A375 (cell line): ENCODE results near the gene TOR2A. TPM values are rescaled to one million over a fixed set of nuclear protein-coding genes. Genes with fewer than 3 reads are reported as not detected.

Experiments
- total RNA-seq: library from RNA; depleted of rRNA; stranded (reverse); fragments of >200 nt; shearing (Covaris generic); gene quantifications from 2 replicates; pipeline ENCODE4 v1.2.3, GENCODE V29; 2014; rRNA removed

Gene TOR2A
- 9.2 and 12.1 TPM in 2 replicates for total RNA-seq

GRCh38 chr9:127734747-127735529 lies at the start of gene TOR2A:
Gene TOR2A (minus strand): TSS chr9:127735294. CDS start chr9:127735270, 24 bp downstream.

GRCh38 chr9:127778280-127779135 lies 43.4 kb upstream of the TOR2A start, which contains the start of gene SH2D3C:
Gene SH2D3C (minus strand): TSS chr9:127778666. CDS start chr9:127778627, 39 bp downstream.

DNA sequence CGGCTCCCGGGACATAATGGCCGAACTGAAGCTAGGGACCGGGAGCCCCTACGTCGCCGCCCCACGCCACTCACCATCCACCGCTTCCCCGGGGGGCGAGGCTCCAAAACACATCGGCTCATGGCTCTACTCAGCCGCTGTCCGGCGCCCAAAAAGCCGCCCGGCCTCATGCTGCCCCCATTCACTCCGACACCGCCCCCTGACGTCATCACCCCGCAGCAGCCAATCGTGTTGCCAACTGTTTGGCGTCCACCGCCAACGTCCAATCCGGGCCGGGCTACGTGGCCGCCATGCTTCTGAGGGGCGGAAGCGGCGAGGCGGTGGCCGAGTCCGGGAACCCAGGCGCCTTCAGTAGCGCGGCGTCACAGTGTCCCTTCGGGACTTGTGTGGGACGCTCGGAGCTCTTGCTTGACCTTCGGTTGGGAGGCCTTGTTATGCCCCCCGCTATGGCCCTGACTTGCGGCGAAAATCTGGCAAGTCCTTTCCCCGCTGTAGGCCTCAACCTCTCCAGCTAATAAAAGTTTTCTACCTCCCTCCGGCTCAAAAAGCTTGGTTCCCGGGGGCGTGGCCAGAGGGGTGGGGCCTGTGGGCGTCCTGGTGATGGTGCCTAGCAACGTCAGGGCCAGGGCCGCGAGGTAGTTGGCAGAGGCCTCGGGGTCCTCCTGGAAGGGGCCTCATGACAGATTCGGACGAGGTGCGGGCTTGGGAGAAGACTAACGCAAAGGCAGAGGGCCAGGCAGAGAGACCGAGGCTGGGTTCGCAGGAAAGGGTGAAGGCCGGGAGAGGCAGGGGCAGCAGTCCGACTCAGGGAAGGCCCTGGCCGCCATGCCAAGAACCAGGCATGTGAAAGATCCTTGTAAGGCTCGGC lies 19.4 kb downstream of the TOR2A start, which contains the start of the genes PTRH1 and TTC16:
TSS of gene PTRH1 (minus strand) at position 194 of the 868 bp plus-strand sequence. CDS start at position 170, 24 bp downstream.
TSS of gene TTC16 (plus strand) at position 610 of the 868 bp plus-strand sequence. CDS start at position 677, 67 bp downstream.

GRCh38 chr9:127706836-127707241 lies 28.3 kb downstream of the TOR2A start, which contains the start of gene CFAP157:
Gene CFAP157 (plus strand): TSS chr9:127706988. CDS start chr9:127707032, 44 bp downstream.

Other genes starting within 250 kb of the TOR2A start
- gene STXBP1, start 123.0 kb downstream of the TOR2A start, total RNA-seq = 11.5 and 15.5 TPM in 2 replicates
- 0.30 TPM in 1 of 2 replicates, not detected in the other for gene CFAP157, start 28.3 kb downstream of the TOR2A start, total RNA-seq
- 34.8 and 42.8 TPM in 2 replicates for gene PTRH1, start 19.6 kb downstream of the TOR2A start, total RNA-seq
- 0.16 and 0.30 TPM in 2 replicates for gene TTC16, start 19.2 kb downstream of the TOR2A start, total RNA-seq
- gene SH2D3C, start 43.4 kb upstream of the TOR2A start, total RNA-seq = 0.08 TPM in 2 replicates
- gene CDK9, start 50.7 kb upstream of the TOR2A start, total RNA-seq = 43.5 and 49.8 TPM in 2 replicates
- 85.7 and 115 TPM in 2 replicates for gene FPGS, start 67.6 kb upstream of the TOR2A start, total RNA-seq
- gene ENG, start 119.4 kb upstream of the TOR2A start, total RNA-seq = 13.6 and 14.7 TPM in 2 replicates
- 56.5 and 58.5 TPM in 2 replicates for gene AK1, start 142.4 kb upstream of the TOR2A start, total RNA-seq
- 7.4 and 14.4 TPM in 2 replicates for gene ST6GALNAC6, start 164.3 kb upstream of the TOR2A start, total RNA-seq
- 27.4 and 29.0 TPM in 2 replicates for gene ST6GALNAC4, start 181.7 kb upstream of the TOR2A start, total RNA-seq
- gene PIP5KL1, start 195.5 kb upstream of the TOR2A start, total RNA-seq = 2.7 and 6.8 TPM in 2 replicates
- gene DPM2, start 202.6 kb upstream of the TOR2A start, total RNA-seq = 59.2 and 83.0 TPM in 2 replicates
- 8.5 and 10.4 TPM in 2 replicates for gene EEIG1, start 245.7 kb upstream of the TOR2A start, total RNA-seq